HepG2 (cell line): ENCODE results near the gene DAAM1. TPM values are rescaled to one million over a fixed set of nuclear protein-coding genes. Genes with fewer than 3 reads are reported as not detected.

Experiments
- KLF15 ChIP-seq: sonication (generic); formaldehyde crosslinking; IDR thresholded peaks from 2 replicates; pipeline ENCODE4 v1.8.1; 2023; ENCODE audit warnings: borderline replicate concordance, mild to moderate bottlenecking, inconsistent platforms, missing genetic modification reagents, mixed read lengths
- POLR2AphosphoS5 ChIP-seq: IDR thresholded peaks from 2 replicates; pipeline ENCODE4 v1.6.1; 2012; ENCODE audit warnings: low read depth, low read length
- REST ChIP-seq, 2 experiments: IDR thresholded peaks; 2 replicates each; pipeline ENCODE4 v1.6.1; 2011 to 2012; ENCODE audit warnings: low read length in 2 of 2, borderline replicate concordance in 1 of 2, low read depth in 1 of 2, mild to moderate bottlenecking in 1 of 2, moderate library complexity in 1 of 2
- RFX3 ChIP-seq: IDR thresholded peaks from 2 replicates; pipeline ENCODE4 v1.6.1; 2016; ENCODE audit warnings: missing biosample characterization, missing genetic modification reagents
- SAFB2 ChIP-seq: sonication (generic); formaldehyde crosslinking; IDR thresholded peaks from 2 replicates; pipeline ENCODE4 v1.5.1; 2020; ENCODE audit warnings: missing genetic modification reagents, low read depth, mild to moderate bottlenecking, borderline replicate concordance
- TOE1 ChIP-seq: sonication (generic); formaldehyde crosslinking; IDR thresholded peaks from 2 replicates; pipeline ENCODE4 v1.4.0; 2020; ENCODE audit warnings: mild to moderate bottlenecking, missing genetic modification reagents
- ZNF101 ChIP-seq: sonication (generic); formaldehyde crosslinking; IDR thresholded peaks from 2 replicates; pipeline ENCODE4 v1.4.0; 2020; ENCODE audit warnings: mild to moderate bottlenecking, low read depth, missing genetic modification reagents, borderline replicate concordance
- ZNF124 ChIP-seq: sonication (generic); formaldehyde crosslinking; IDR thresholded peaks from 2 replicates; pipeline ENCODE4 v1.4.0; 2020; ENCODE audit warnings: missing genetic modification reagents
- ZNF142 ChIP-seq: sonication (generic); formaldehyde crosslinking; IDR thresholded peaks from 2 replicates; pipeline ENCODE4 v1.4.0; 2020; ENCODE audit warnings: missing genetic modification reagents
- ZNF674 ChIP-seq: sonication (generic); formaldehyde crosslinking; IDR thresholded peaks from 2 replicates; pipeline ENCODE4 v1.5.0; 2020; ENCODE audit warnings: low read depth, mild to moderate bottlenecking, missing genetic modification reagents
- ZNF713 ChIP-seq: sonication (generic); formaldehyde crosslinking; IDR thresholded peaks from 2 replicates; pipeline ENCODE4 v1.4.0; 2020; ENCODE audit warnings: mild to moderate bottlenecking, missing genetic modification reagents
- ZNF800 ChIP-seq: sonication (generic); formaldehyde crosslinking; IDR thresholded peaks from 2 replicates; pipeline ENCODE4 v1.4.0; 2020; ENCODE audit warnings: missing genetic modification reagents
- polyA plus RNA-seq, 8 experiments: library from polyadenylated mRNA; depleted of rRNA in 3 of 8; stranded (reverse) in 7 of 8; unstranded in 1 of 8; fragments of >200 nt; fragmentation: Illumina TruSeq in 4 of 8; extraction: Trizol in 4 of 8; gene quantifications; 2 replicates each; pipeline versions ENCODE4 v1.2.1 to v1.2.3, GENCODE V29; 2011 to 2016; ENCODE audit warnings: low read depth in 4 of 8, missing spikeins in 1 of 8, mixed read lengths in 1 of 8; ENCODE audit not compliant: insufficient read depth in 1 of 8
- total RNA-seq, 5 experiments: library from RNA; depleted of rRNA; stranded (reverse); fragments of >200 nt; fragmentation: Illumina TruSeq; extraction: Trizol; gene quantifications; 2 replicates each; pipeline ENCODE4 v1.2.3, GENCODE V29; 2016; ENCODE audit warnings: low read depth in 1 of 5

The DAAM1 gene
- total and polyA plus RNA-seq, 2 of the 13 experiments (the other 11 are each of a cell fraction or from before 2014, with no cell fraction given): 10.9 to 24.5 TPM

- TF ChIP-seq REST (IDR thresholded peaks at IDR 0.05; ENCODE audit: borderline replicate concordance in 1 of 2, low read depth in 1 of 2, low read length in 2 of 2) (no peak), TOE1 (CRISPR knock-in tag) (no peak), SAFB2 (CRISPR knock-in tag) (no peak), ZNF101 (CRISPR knock-in tag) (no peak), KLF15 (no peak), ZNF713 (no peak), POLR2AphosphoS5 (no peak), ZNF800 (CRISPR knock-in tag) (no peak), ZNF674 (CRISPR knock-in tag) (no peak), ZNF142 (CRISPR knock-in tag) (no peak), RFX3 (CRISPR knock-in tag) (no peak), ZNF124 (CRISPR knock-in tag) (no peak)
Observed at GRCh38 chr14:59336098-59336497, 147.6 kb downstream of the DAAM1 start (continued).
